Stimulated activated CD8-positive, alpha-beta memory T cell treated with anti-CD3 and anti-CD28 coated beads, Interleukin-12 subunit alpha, Interleukin-12 subunit beta, amount 100 ng/mL, for 24 hours (primary cell): ENCODE results near the gene FAM219B.
A peak's percentile ranks its signal among the peaks of the same experiment; 100 is the strongest.
"Not testable (repeated sequence)": the region's sequence is repeated elsewhere in the genome, so short reads cannot be mapped to it uniquely, and the experiment has no call there.

Experiments
- DNase-seq: peaks from one replicate; pipeline ENCODE4 v3.0.0-alpha.2; 2020; ENCODE audit errors: extremely low read depth

FAM219B gene

GRCh38 chr15:74906450-74907162 is at the start of gene FAM219B:
Gene FAM219B (minus strand): TSS chr15:74906851. CDS start chr15:74906800, 51 bp downstream.
- DNase-seq: peak; percentile 58

GRCh38 chr15:74955796-74956647 is 49.4 kb upstream of the FAM219B start:
- peak; percentile 28 for DNase-seq

- no peak for DNase-seq
Measured at GRCh38 chr15:74955017-74955416, 48.4 kb upstream of the FAM219B start.

GRCh38 chr15:74954515-74954914 is 47.9 kb upstream of the FAM219B start:
- DNase-seq: no peak

GRCh38 chr15:74951006-74951405 is 44.4 kb upstream of the FAM219B start:
- DNase-seq: no peak

- DNase-seq: peak; percentile 33
Measured at GRCh38 chr15:74950078-74950908, 43.6 kb upstream of the FAM219B start.

- peak; percentile 77 for DNase-seq
Measured at GRCh38 chr15:74937590-74938371, 31.1 kb upstream of the FAM219B start, which contains the start of gene COX5A. Gene COX5A (minus strand): TSS chr15:74938073. CDS start chr15:74938014, 59 bp downstream.

- DNase-seq: no peak
Measured at GRCh38 chr15:74937272-74937589, 30.6 kb upstream of the FAM219B start.

- not testable (repeated sequence) for DNase-seq
Measured at GRCh38 chr15:74935193-74935592, 28.5 kb upstream of the FAM219B start.

GRCh38 chr15:74933573-74933972 is 26.9 kb upstream of the FAM219B start:
- no peak for DNase-seq

GRCh38 chr15:74928771-74929198 is 22.1 kb upstream of the FAM219B start:
- no peak for DNase-seq

GRCh38 chr15:74924525-74924924 is 17.9 kb upstream of the FAM219B start:
- DNase-seq: no peak

- DNase-seq: no peak
Measured at GRCh38 chr15:74920456-74920855, 13.8 kb upstream of the FAM219B start.

- DNase-seq: no peak
Measured at GRCh38 chr15:74917676-74918075, 11.0 kb upstream of the FAM219B start.

GRCh38 chr15:74913799-74914198 is 7.1 kb upstream of the FAM219B start:
- DNase-seq: not testable (repeated sequence)

- no peak for DNase-seq
Measured at GRCh38 chr15:74913041-74913440, 6.4 kb upstream of the FAM219B start.

GRCh38 chr15:74908635-74909034 is 2.0 kb upstream of the FAM219B start:
- DNase-seq: no peak

- no peak for DNase-seq
Measured at GRCh38 chr15:74907163-74907870, 666 bp upstream of the FAM219B start.

- DNase-seq: no peak
Measured at GRCh38 chr15:74906067-74906449, 593 bp downstream of the FAM219B start.

GRCh38 chr15:74904190-74904805 is 2.4 kb downstream of the FAM219B start:
- no peak for DNase-seq
